Natural killer cell (primary cell): ENCODE results near the gene SURF4. TPM values are rescaled to one million over a fixed set of nuclear protein-coding genes. Genes with fewer than 3 reads are reported as not detected.

Experiments used
- ATAC-seq, 3 donors: fragments of 150-1000 bp in 2 of 3; fragments of 200-7000 bp in 1 of 3; cut with Tn5 transposase; 1 replicate in 1 of 3; 2 replicates in 2 of 3; pipeline ENCODE4 v1.10.0; 2021; ENCODE audit warnings: mild to moderate bottlenecking in 2 of 3, moderate library complexity in 2 of 3
- DNase-seq, 2 donors: peaks; one replicate each; pipeline versions ENCODE4 v3.0.0 to v3.0.0-alpha.2; 2013 to 2021; ENCODE audit warnings: mixed read lengths in 1 of 2
- H3K27ac ChIP-seq: one replicate; pipeline ENCODE4 v1.5.1; 2013; ENCODE audit warnings: mild to moderate bottlenecking, low read length
- H3K27me3 ChIP-seq: one replicate; pipeline ENCODE4 v1.6.1; 2013; ENCODE audit warnings: low read length; ENCODE audit not compliant: control insufficient read depth, insufficient read depth
- H3K36me3 ChIP-seq: one replicate; pipeline ENCODE4 v1.6.1; 2013; ENCODE audit warnings: low read length; ENCODE audit not compliant: control insufficient read depth, insufficient read depth
- H3K4me1 ChIP-seq: one replicate; pipeline ENCODE4 v1.6.1; 2013; ENCODE audit warnings: low read length; ENCODE audit not compliant: control insufficient read depth, insufficient read depth
- H3K4me3 ChIP-seq: one replicate; pipeline ENCODE4 v1.5.1; 2013; ENCODE audit warnings: low read length
- H3K9me3 ChIP-seq: one replicate; pipeline ENCODE4 v1.6.1; 2013; ENCODE audit warnings: low read length; ENCODE audit not compliant: control insufficient read depth, insufficient read depth
- H3K27ac Mint-ChIP-seq, 2 donors: one replicate each; pipeline ENCODE4 v1.8.0; 2022; ENCODE audit warnings: mild to moderate bottlenecking in 2 of 2, mixed read lengths in 2 of 2, moderate library complexity in 1 of 2
- H3K27me3 Mint-ChIP-seq, 2 donors: one replicate each; pipeline ENCODE4 v1.8.0; 2022; ENCODE audit warnings: low read depth in 2 of 2, mixed read lengths in 2 of 2
- H3K36me3 Mint-ChIP-seq: one replicate; pipeline ENCODE4 v1.8.0; 2022; ENCODE audit warnings: mixed read lengths
- H3K4me1 Mint-ChIP-seq, 2 donors: one replicate each; pipeline ENCODE4 v1.8.0; 2022; ENCODE audit warnings: mixed read lengths in 2 of 2
- H3K4me3 Mint-ChIP-seq: one replicate; pipeline ENCODE4 v1.8.0; 2022; ENCODE audit warnings: mild to moderate bottlenecking, moderate library complexity, mixed read lengths
- H3K9me3 Mint-ChIP-seq, 2 donors: one replicate each; pipeline ENCODE4 v1.8.0; 2022; ENCODE audit warnings: mixed read lengths in 2 of 2
- WGBS: methylation state at CpG from one replicate; pipeline ENCODE4 v1.1.7; 2013; ENCODE audit warnings: missing lambda C conversion rate; ENCODE audit not compliant: insufficient coverage; 5-methylcytosine and 5-hydroxymethylcytosine counted together
- intact Hi-C: fragments of 100-400 bp; cut with micrococcal nuclease; formaldehyde crosslinking; loops from one replicate; pipeline ENCODE4 v1.14.2; 2022
- total RNA-seq, 4 donors: library from RNA; stranded (reverse); fragments of 120-200 nt in 1 of 4; gene quantifications; one replicate each; pipeline versions ENCODE4 v1.2.3 to v1.2.4, GENCODE V29; 2013 to 2022
- TF ChIP-seq, protein P1 (sequence below): fragments of 200-600 bp; IDR thresholded peaks from one replicate; pipeline ENCODE4 v1.8.0; 2022; ENCODE audit warnings: antibody characterized with exemption

The SURF4 gene
- total RNA-seq, 3 donors from 2014 or later (not counting 1 experiment from before 2014, with no cell fraction given) = 111 to 135 (median 114) TPM

DNA sequence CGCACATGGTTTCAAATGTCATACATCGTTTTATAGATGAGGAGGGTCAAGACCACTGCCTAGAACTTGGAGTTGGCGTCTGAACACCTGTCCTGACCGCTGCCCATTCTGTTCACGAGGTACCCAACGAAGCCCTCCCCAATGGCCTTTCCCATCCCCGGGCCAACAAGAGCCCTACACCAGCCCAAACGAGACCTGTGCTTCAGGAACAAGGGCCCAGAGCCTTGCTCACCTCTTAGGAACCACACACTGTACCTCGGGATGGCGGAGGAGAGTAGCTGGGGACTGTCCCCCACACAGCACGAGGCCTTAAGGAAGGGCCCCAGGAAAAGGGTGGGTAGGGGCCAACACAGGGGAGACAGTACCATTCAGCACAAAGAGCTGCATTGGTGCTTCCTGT is 42.8 kb downstream of the SURF4 start:
- no peak overlapping the region for H3K4me3 ChIP-seq
- TF ChIP-seq, protein P1, sequence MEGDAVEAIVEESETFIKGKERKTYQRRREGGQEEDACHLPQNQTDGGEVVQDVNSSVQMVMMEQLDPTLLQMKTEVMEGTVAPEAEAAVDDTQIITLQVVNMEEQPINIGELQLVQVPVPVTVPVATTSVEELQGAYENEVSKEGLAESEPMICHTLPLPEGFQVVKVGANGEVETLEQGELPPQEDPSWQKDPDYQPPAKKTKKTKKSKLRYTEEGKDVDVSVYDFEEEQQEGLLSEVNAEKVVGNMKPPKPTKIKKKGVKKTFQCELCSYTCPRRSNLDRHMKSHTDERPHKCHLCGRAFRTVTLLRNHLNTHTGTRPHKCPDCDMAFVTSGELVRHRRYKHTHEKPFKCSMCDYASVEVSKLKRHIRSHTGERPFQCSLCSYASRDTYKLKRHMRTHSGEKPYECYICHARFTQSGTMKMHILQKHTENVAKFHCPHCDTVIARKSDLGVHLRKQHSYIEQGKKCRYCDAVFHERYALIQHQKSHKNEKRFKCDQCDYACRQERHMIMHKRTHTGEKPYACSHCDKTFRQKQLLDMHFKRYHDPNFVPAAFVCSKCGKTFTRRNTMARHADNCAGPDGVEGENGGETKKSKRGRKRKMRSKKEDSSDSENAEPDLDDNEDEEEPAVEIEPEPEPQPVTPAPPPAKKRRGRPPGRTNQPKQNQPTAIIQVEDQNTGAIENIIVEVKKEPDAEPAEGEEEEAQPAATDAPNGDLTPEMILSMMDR = no peak
- H3K27ac ChIP-seq = no peak overlapping the region
- H3K27me3 ChIP-seq = no peaks in the 10 kb centered on the region
- Mint-ChIP-seq H3K4me3 (no peak overlapping the region), H3K27ac (peak overlapping the region in 1 of 2 donors; percentile 31), H3K9me3 (no peaks in the 10 kb centered on the region), H3K27me3 (no peaks in the 10 kb centered on the region), H3K36me3 (peaks cover 7% of the 10 kb centered on the region), H3K4me1 (peaks cover 35 to 38% of the 10 kb centered on the region in 2 donors)
- ATAC-seq = no peak
- H3K4me1 ChIP-seq = peaks cover 24% of the 10 kb centered on the region
- H3K36me3 ChIP-seq = peaks cover 42% of the 10 kb centered on the region
- WGBS = 94% methylated on average over 11 of the region's 11 CpGs
- no peaks in the 10 kb centered on the region for H3K9me3 ChIP-seq
- DNase-seq = no peak
- intact Hi-C loops = no loop called here

DNA sequence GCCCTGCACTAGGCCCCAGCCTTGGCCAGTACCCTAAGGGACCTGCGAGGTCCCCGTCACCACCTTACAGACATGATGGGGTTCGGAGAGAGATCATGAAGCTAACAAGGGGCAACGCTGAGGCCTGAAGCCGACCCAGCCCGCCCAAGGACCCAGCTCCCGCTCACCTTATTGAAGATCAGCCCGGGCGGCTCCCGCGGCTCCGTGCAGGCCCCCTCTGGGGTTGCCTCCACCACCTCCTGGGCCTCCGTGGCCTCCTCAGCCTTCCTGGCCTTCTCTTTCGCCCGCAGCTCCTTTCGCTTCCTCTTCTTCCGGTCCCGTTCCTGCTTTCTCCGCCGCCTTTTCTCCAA is 43.5 kb downstream of the SURF4 start:
- Mint-ChIP-seq H3K4me1 (peaks cover 35 to 38% of the 10 kb centered on the region in 2 donors), H3K27ac (peak overlapping the region in 1 of 2 donors; percentile 31), H3K27me3 (no peaks in the 10 kb centered on the region), H3K9me3 (no peaks in the 10 kb centered on the region), H3K36me3 (peaks cover 7% of the 10 kb centered on the region), H3K4me3 (no peak overlapping the region)
- H3K4me3 ChIP-seq = no peak overlapping the region
- peaks cover 42% of the 10 kb centered on the region for H3K36me3 ChIP-seq
- no peaks in the 10 kb centered on the region for H3K27me3 ChIP-seq
- no peak overlapping the region for H3K27ac ChIP-seq
- H3K9me3 ChIP-seq = no peaks in the 10 kb centered on the region
- peaks cover 24% of the 10 kb centered on the region for H3K4me1 ChIP-seq
- intact Hi-C loops = no loop called here
- ATAC-seq (no peak), DNase-seq (peak in 1 of 2 donors; percentile 12)
- 97% methylated on average over 20 of the region's 20 CpGs for WGBS
- TF ChIP-seq, protein P1 = no peak

DNA sequence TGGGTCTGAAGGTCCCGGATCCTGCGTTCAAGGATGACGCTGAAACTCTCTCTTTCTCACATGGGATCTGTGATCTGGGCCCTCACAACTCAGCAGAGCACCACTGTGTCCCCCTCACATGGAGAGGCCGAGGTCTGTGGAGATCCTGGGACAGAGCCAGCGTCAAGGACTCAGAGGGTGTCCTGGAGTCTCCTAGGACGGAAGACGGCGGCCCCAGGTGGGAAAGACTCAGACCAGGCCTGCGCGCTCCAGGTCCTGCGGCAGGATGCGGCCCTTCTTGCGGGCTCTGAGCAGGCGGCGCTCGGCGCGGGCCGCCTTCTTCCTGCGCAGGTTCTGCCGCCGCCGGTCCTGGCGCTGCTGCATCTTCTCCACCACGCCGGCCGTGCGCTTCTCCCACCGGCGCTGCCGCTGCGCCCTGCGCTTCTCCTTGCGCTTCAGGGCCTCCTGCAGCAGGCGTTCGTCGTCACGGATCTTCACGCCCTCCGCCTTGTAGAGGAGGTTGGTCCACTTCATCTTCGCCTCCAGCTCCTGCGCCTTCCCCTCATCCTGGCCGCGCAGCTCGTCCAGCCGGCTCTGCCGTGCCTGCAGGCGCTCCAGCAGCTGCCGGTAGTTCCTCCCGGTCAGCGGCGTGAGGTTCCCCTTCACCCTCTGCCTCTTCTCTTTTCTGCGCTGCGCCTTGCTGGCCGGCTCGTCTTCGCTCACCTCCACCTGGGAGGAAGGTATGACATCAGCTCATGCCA is 44.0 kb downstream of the SURF4 start:
- intact Hi-C loops = no loop called here
- DNase-seq = peak in 1 of 2 donors; percentile 11

More for the DNA sequence above, 44.0 kb downstream of the SURF4 start:
- Mint-ChIP-seq H3K4me3 (no peak overlapping the region), H3K9me3 (no peaks in the 10 kb centered on the region), H3K27ac (peak overlapping the region in 1 of 2 donors; percentile 31), H3K4me1 (peaks cover 35 to 38% of the 10 kb centered on the region in 2 donors), H3K36me3 (peaks cover 7% of the 10 kb centered on the region), H3K27me3 (no peaks in the 10 kb centered on the region)
- H3K9me3 ChIP-seq = no peaks in the 10 kb centered on the region
- no peak for ATAC-seq
- H3K4me1 ChIP-seq = peaks cover 22% of the 10 kb centered on the region
- no peak overlapping the region for H3K27ac ChIP-seq
- H3K27me3 ChIP-seq = no peaks in the 10 kb centered on the region
- H3K4me3 ChIP-seq = no peak overlapping the region
- peaks cover 42% of the 10 kb centered on the region for H3K36me3 ChIP-seq
- TF ChIP-seq, protein P1 = no peak
- 98% methylated on average over 57 of the region's 57 CpGs for WGBS
